ENCODE data around the gene TAX1BP1. TPM values are rescaled to one million over a fixed set of nuclear protein-coding genes. Genes with fewer than 3 reads are reported as not detected.

The TAX1BP1 gene
- total RNA-seq, 1 donor: 102 TPM

DNA sequence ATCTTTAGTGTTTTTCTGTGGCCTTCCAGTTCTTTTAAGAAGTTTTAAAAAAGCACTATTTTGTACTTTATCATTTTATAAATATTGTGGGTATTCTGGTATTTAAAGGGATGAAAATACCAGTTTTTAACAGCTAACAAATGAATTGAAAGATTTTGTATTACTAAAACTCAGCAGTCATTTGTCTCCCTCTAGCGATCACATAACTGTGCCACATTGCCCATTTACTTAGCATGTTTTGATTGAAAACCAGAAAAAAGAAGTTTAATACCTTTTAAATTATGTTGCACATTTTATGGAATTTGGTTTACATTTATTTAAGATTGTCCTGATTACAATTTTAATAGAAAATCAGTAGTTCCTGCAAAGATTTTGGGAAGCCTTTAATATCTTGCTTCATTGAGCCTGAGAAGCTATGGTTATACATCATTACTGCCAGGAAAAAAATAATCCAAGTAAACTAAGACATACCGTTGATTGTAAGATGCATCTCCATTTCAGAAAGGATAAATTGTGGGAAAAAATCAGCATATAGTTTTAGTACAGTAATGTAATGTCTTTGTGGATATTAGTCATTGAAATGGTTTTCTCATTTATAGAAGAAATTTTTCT, 34.9 kb downstream of the TAX1BP1 start:
- TF ChIP-seq, protein P1, sequence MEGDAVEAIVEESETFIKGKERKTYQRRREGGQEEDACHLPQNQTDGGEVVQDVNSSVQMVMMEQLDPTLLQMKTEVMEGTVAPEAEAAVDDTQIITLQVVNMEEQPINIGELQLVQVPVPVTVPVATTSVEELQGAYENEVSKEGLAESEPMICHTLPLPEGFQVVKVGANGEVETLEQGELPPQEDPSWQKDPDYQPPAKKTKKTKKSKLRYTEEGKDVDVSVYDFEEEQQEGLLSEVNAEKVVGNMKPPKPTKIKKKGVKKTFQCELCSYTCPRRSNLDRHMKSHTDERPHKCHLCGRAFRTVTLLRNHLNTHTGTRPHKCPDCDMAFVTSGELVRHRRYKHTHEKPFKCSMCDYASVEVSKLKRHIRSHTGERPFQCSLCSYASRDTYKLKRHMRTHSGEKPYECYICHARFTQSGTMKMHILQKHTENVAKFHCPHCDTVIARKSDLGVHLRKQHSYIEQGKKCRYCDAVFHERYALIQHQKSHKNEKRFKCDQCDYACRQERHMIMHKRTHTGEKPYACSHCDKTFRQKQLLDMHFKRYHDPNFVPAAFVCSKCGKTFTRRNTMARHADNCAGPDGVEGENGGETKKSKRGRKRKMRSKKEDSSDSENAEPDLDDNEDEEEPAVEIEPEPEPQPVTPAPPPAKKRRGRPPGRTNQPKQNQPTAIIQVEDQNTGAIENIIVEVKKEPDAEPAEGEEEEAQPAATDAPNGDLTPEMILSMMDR (IDR thresholded peaks at IDR 0.05; ENCODE audit: insufficient read depth, low read length): peak; percentile 77
- no peak overlapping the region for H3K4me3 ChIP-seq (ENCODE audit: low read depth, low read length)
- DNase-seq (ENCODE audit: low read depth): peak; percentile 76

- no peak for DNase-seq (ENCODE audit: low read depth)
- TF ChIP-seq, protein P1 (IDR thresholded peaks at IDR 0.05; ENCODE audit: insufficient read depth, low read length): no peak
- H3K4me3 ChIP-seq (ENCODE audit: low read depth, low read length): no peak overlapping the region
Observed at GRCh38 chr7:27775782-27776181, 35.8 kb downstream of the TAX1BP1 start.

GRCh38 chr7:27777662-27778061, 37.7 kb downstream of the TAX1BP1 start:
- TF ChIP-seq, protein P1 (IDR thresholded peaks at IDR 0.05; ENCODE audit: insufficient read depth, low read length): no peak
- no peak overlapping the region for H3K4me3 ChIP-seq (ENCODE audit: low read depth, low read length)
- no peak for DNase-seq (ENCODE audit: low read depth)

GRCh38 chr7:27779873-27780272, 39.9 kb downstream of the TAX1BP1 start:
- H3K4me3 ChIP-seq (ENCODE audit: low read depth, low read length): no peak overlapping the region
- DNase-seq (ENCODE audit: low read depth): peak; percentile 14
- TF ChIP-seq, protein P1 (IDR thresholded peaks at IDR 0.05; ENCODE audit: insufficient read depth, low read length): no peak

GRCh38 chr7:27781188-27781587, 41.2 kb downstream of the TAX1BP1 start:
- DNase-seq (ENCODE audit: low read depth): no peak
- TF ChIP-seq, protein P1 (IDR thresholded peaks at IDR 0.05; ENCODE audit: insufficient read depth, low read length): no peak
- no peak overlapping the region for H3K4me3 ChIP-seq (ENCODE audit: low read depth, low read length)

- TF ChIP-seq, protein P1 (IDR thresholded peaks at IDR 0.05; ENCODE audit: insufficient read depth, low read length): no peak
- no peak overlapping the region for H3K4me3 ChIP-seq (ENCODE audit: low read depth, low read length)
- peak; percentile 43 for DNase-seq (ENCODE audit: low read depth)
Observed at GRCh38 chr7:27782849-27783248, 42.9 kb downstream of the TAX1BP1 start.
